ENCODE measurements around the gene CNTNAP3. TPM values are rescaled to one million over a fixed set of nuclear protein-coding genes. Genes with fewer than 3 reads are reported as not detected.
"Not testable (repeated sequence)": the region's sequence is repeated elsewhere in the genome, so short reads cannot be mapped to it uniquely, and the experiment has no call there.

CNTNAP3 gene
- polyA plus RNA-seq (ENCODE audit: insufficient read length), result 2.8 TPM

GRCh38 chr9:39287980-39288379, at the start of gene CNTNAP3:
CNTNAP3 (minus strand) TSS chr9:39288167; CDS start chr9:39288064, 103 bp downstream.
- not testable (repeated sequence) for DNase-seq (ENCODE audit: low read depth)

- not testable (repeated sequence) for DNase-seq (ENCODE audit: low read depth)
Observed at GRCh38 chr9:39279995-39280394, 8.0 kb downstream of the CNTNAP3 start.

GRCh38 chr9:39242513-39242912, 45.5 kb downstream of the CNTNAP3 start:
- DNase-seq (ENCODE audit: low read depth), result not testable (repeated sequence)

GRCh38 chr9:39232130-39232991, 55.6 kb downstream of the CNTNAP3 start:
- DNase-seq (ENCODE audit: low read depth), result not testable (repeated sequence)

GRCh38 chr9:39215976-39216375, 72.0 kb downstream of the CNTNAP3 start:
- DNase-seq (ENCODE audit: low read depth), result not testable (repeated sequence)

- not testable (repeated sequence) for DNase-seq (ENCODE audit: low read depth)
Observed at GRCh38 chr9:39209773-39210172, 78.2 kb downstream of the CNTNAP3 start.

- DNase-seq (ENCODE audit: low read depth), result not testable (repeated sequence)
Observed at GRCh38 chr9:39206643-39207042, 81.3 kb downstream of the CNTNAP3 start.

- DNase-seq (ENCODE audit: low read depth), result not testable (repeated sequence)
Observed at GRCh38 chr9:39205842-39206241, 82.1 kb downstream of the CNTNAP3 start.

- not testable (repeated sequence) for DNase-seq (ENCODE audit: low read depth)
Observed at GRCh38 chr9:39200412-39200811, 87.6 kb downstream of the CNTNAP3 start.

- DNase-seq (ENCODE audit: low read depth), result not testable (repeated sequence)
Observed at GRCh38 chr9:39198000-39198709, 89.8 kb downstream of the CNTNAP3 start.

- not testable (repeated sequence) for DNase-seq (ENCODE audit: low read depth)
Observed at GRCh38 chr9:39171370-39171769, 116.6 kb downstream of the CNTNAP3 start.

GRCh38 chr9:39157714-39158113, 130.3 kb downstream of the CNTNAP3 start:
- DNase-seq (ENCODE audit: low read depth), result not testable (repeated sequence)

GRCh38 chr9:39132826-39133552, 155.0 kb downstream of the CNTNAP3 start:
- not testable (repeated sequence) for DNase-seq (ENCODE audit: low read depth)

- DNase-seq (ENCODE audit: low read depth), result not testable (repeated sequence)
Observed at GRCh38 chr9:39121401-39121800, 166.6 kb downstream of the CNTNAP3 start.

- not testable (repeated sequence) for DNase-seq (ENCODE audit: low read depth)
Observed at GRCh38 chr9:39111746-39112145, 176.2 kb downstream of the CNTNAP3 start.

- DNase-seq (ENCODE audit: low read depth), result no peak
Observed at GRCh38 chr9:39108145-39108544, 179.8 kb downstream of the CNTNAP3 start.

- not testable (repeated sequence) for DNase-seq (ENCODE audit: low read depth)
Observed at GRCh38 chr9:39097208-39097607, 190.8 kb downstream of the CNTNAP3 start.

- not testable (repeated sequence) for DNase-seq (ENCODE audit: low read depth)
Observed at GRCh38 chr9:39085311-39085710, 202.7 kb downstream of the CNTNAP3 start.

- DNase-seq (ENCODE audit: low read depth), result not testable (repeated sequence)
Observed at GRCh38 chr9:39082574-39082973, 205.4 kb downstream of the CNTNAP3 start.

GRCh38 chr9:39080081-39080480, 207.9 kb downstream of the CNTNAP3 start:
- DNase-seq (ENCODE audit: low read depth), result not testable (repeated sequence)

- not testable (repeated sequence) for DNase-seq (ENCODE audit: low read depth)
Observed at GRCh38 chr9:39078621-39079256, 209.2 kb downstream of the CNTNAP3 start.
